Smooth muscle cell (in vitro differentiated cells): Measurements from ENCODE around the gene ASPHD2. TPM values are rescaled to one million over a fixed set of nuclear protein-coding genes. Genes with fewer than 3 reads are reported as not detected.

ENCODE experiments used
- DNase-seq: peaks from one replicate; lab custom pipeline; 2025; ENCODE audit not compliant: unreplicated experiment; lab: John Stamatoyannopoulos, UW
- H2AFZ ChIP-seq: fragments of 200-600 bp; sonication (generic); 2 replicates; pipeline ENCODE4 v1.6.0; 2016; ENCODE audit warnings: antibody characterized with exemption, low read depth, mild to moderate bottlenecking
- H3F3A ChIP-seq: fragments of 200-600 bp; sonication (generic); 2 replicates; pipeline ENCODE4 v1.6.0; 2017; ENCODE audit warnings: antibody characterized with exemption, low read depth
- H3K27ac ChIP-seq: fragments of 200-600 bp; sonication (generic); 2 replicates; pipeline ENCODE4 v1.5.1; 2016; ENCODE audit warnings: low read depth, mild to moderate bottlenecking
- H3K27me3 ChIP-seq: fragments of 200-600 bp; sonication (generic); 2 replicates; pipeline ENCODE4 v1.6.1; 2016; ENCODE audit warnings: low read depth, mild to moderate bottlenecking
- H3K36me3 ChIP-seq: fragments of 200-600 bp; sonication (generic); 2 replicates; pipeline ENCODE4 v1.5.1; 2016; ENCODE audit warnings: low read depth
- H3K4me1 ChIP-seq: fragments of 200-600 bp; sonication (generic); 2 replicates; pipeline ENCODE4 v1.5.1; 2016; ENCODE audit warnings: low read depth
- H3K4me2 ChIP-seq: fragments of 200-600 bp; sonication (generic); 2 replicates; pipeline ENCODE4 v1.6.0; 2016; ENCODE audit warnings: mild to moderate bottlenecking
- H3K4me3 ChIP-seq: fragments of 200-600 bp; sonication (generic); 2 replicates; pipeline ENCODE4 v1.5.1; 2016; ENCODE audit warnings: mild to moderate bottlenecking
- H3K79me2 ChIP-seq: fragments of 200-600 bp; sonication (generic); 2 replicates; pipeline ENCODE4 v1.6.0; 2016; ENCODE audit warnings: low read depth, mild to moderate bottlenecking
- H3K9ac ChIP-seq: fragments of 200-600 bp; sonication (generic); 2 replicates; pipeline ENCODE4 v1.6.0; 2016; ENCODE audit warnings: low read depth
- H3K9me3 ChIP-seq: fragments of 200-600 bp; sonication (generic); replicated peaks from 2 replicates; pipeline ENCODE4 v1.5.1; 2016; ENCODE audit warnings: low read depth
- H4K20me1 ChIP-seq: fragments of 200-600 bp; sonication (generic); 2 replicates; pipeline ENCODE4 v1.6.0; 2016; ENCODE audit warnings: low read depth
- WGBS: methylation state at CpG from one replicate; pipeline ENCODE4 v1.1.7; 2016; ENCODE audit warnings: low lambda C conversion rate; 5-methylcytosine and 5-hydroxymethylcytosine counted together
- polyA plus RNA-seq: library from polyadenylated mRNA; unstranded; fragments of >200 nt; fragmentation: Nextera tagmentation; extraction: Ambion mirVana; gene quantifications from 2 replicates; pipeline ENCODE4 v1.2.1, GENCODE V29; 2016
- total RNA-seq: library from RNA; depleted of rRNA; stranded (reverse); fragments of >200 nt; gene quantifications from 2 replicates; pipeline ENCODE4 v1.2.3, GENCODE V29; 2014
- TF ChIP-seq, protein P1 (sequence below): fragments of 200-600 bp; sonication (generic); IDR thresholded peaks from 2 replicates; pipeline ENCODE4 v1.5.1; 2017; ENCODE audit warnings: borderline replicate concordance, mild to moderate bottlenecking, antibody characterized with exemption; ENCODE audit not compliant: insufficient read depth, poor library complexity, severe bottlenecking

ASPHD2 gene
- total and polyA plus RNA-seq, 2 experiments from 2014 or later = 3.7 to 4.5 TPM

DNA sequence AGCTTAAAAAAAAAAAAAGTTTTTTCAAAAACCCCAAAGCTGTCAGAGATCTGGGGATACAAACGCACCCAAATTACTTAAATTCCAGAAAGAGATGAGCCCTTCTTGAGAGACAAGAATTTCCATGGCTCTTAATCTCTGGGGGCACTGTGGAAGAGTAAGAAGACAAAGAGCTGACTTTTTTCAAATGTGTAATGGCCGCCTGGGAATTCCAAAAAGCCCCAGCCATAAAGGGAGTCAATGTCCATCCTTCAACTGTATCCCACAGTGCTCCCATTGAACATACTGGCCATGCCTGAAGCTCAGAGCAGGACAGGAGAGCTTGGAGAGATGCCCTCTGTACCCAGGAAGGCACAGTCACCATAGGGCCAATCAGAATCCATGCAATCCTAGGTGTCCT, 37.4 kb upstream of the ASPHD2 start:
- H3K9ac ChIP-seq = no peak overlapping the region
- WGBS = 78% methylated on average over 2 of the region's 2 CpGs
- DNase-seq = no peak

GRCh38 chr22:26393929-26394328, 35.1 kb upstream of the ASPHD2 start:
- 77% methylated on average over 2 of the region's 2 CpGs for WGBS
- H2AFZ ChIP-seq = no peak overlapping the region
- H3F3A ChIP-seq = no peaks in the 10 kb centered on the region
- H3K9ac ChIP-seq = no peak overlapping the region
- TF ChIP-seq, protein P1, sequence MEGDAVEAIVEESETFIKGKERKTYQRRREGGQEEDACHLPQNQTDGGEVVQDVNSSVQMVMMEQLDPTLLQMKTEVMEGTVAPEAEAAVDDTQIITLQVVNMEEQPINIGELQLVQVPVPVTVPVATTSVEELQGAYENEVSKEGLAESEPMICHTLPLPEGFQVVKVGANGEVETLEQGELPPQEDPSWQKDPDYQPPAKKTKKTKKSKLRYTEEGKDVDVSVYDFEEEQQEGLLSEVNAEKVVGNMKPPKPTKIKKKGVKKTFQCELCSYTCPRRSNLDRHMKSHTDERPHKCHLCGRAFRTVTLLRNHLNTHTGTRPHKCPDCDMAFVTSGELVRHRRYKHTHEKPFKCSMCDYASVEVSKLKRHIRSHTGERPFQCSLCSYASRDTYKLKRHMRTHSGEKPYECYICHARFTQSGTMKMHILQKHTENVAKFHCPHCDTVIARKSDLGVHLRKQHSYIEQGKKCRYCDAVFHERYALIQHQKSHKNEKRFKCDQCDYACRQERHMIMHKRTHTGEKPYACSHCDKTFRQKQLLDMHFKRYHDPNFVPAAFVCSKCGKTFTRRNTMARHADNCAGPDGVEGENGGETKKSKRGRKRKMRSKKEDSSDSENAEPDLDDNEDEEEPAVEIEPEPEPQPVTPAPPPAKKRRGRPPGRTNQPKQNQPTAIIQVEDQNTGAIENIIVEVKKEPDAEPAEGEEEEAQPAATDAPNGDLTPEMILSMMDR = no peak
- no peaks in the 10 kb centered on the region for H3K36me3 ChIP-seq
- H3K4me1 ChIP-seq = peaks cover 8% of the 10 kb centered on the region
- H3K79me2 ChIP-seq = no peaks in the 10 kb centered on the region
- no peak overlapping the region for H3K4me2 ChIP-seq
- H3K9me3 ChIP-seq = no peaks in the 10 kb centered on the region
- no peak for DNase-seq
- H3K27ac ChIP-seq = no peak overlapping the region
- no peak overlapping the region for H3K4me3 ChIP-seq
- no peaks in the 10 kb centered on the region for H3K27me3 ChIP-seq
- no peaks in the 10 kb centered on the region for H4K20me1 ChIP-seq

More for the DNA sequence above, 37.4 kb upstream of the ASPHD2 start:
- TF ChIP-seq, protein P1 = no peak
- H3K79me2 ChIP-seq = no peaks in the 10 kb centered on the region
- H4K20me1 ChIP-seq = no peaks in the 10 kb centered on the region
- no peak overlapping the region for H3K4me3 ChIP-seq
- H3K9me3 ChIP-seq = no peaks in the 10 kb centered on the region
- no peak overlapping the region for H2AFZ ChIP-seq
- H3K27me3 ChIP-seq = no peaks in the 10 kb centered on the region
- no peak overlapping the region for H3K4me2 ChIP-seq
- peaks cover 8% of the 10 kb centered on the region for H3K4me1 ChIP-seq
- no peaks in the 10 kb centered on the region for H3K36me3 ChIP-seq
- H3K27ac ChIP-seq = no peak overlapping the region
- H3F3A ChIP-seq = no peaks in the 10 kb centered on the region

- H3F3A ChIP-seq = no peaks in the 10 kb centered on the region
- no peak overlapping the region for H2AFZ ChIP-seq
- no peak overlapping the region for H3K4me2 ChIP-seq
- TF ChIP-seq, protein P1 = no peak
- no peaks in the 10 kb centered on the region for H3K27me3 ChIP-seq
- peaks cover 8% of the 10 kb centered on the region for H3K4me1 ChIP-seq
- WGBS = 60% methylated on average over 1 of the region's 1 CpG
- H4K20me1 ChIP-seq = no peaks in the 10 kb centered on the region
- no peak overlapping the region for H3K27ac ChIP-seq
- H3K79me2 ChIP-seq = no peaks in the 10 kb centered on the region
- H3K9ac ChIP-seq = no peak overlapping the region
- H3K9me3 ChIP-seq = no peaks in the 10 kb centered on the region
- no peak for DNase-seq
- no peaks in the 10 kb centered on the region for H3K36me3 ChIP-seq
- no peak overlapping the region for H3K4me3 ChIP-seq
These were observed 34.3 kb upstream of the ASPHD2 start for GRCh38 chr22:26394777-26395176.

GRCh38 chr22:26395926-26396325, 33.1 kb upstream of the ASPHD2 start:
- no peaks in the 10 kb centered on the region for H3K79me2 ChIP-seq
- no peak overlapping the region for H3K4me2 ChIP-seq
- WGBS = 77% methylated on average over 5 of the region's 5 CpGs
- H3K4me1 ChIP-seq = peaks cover 8% of the 10 kb centered on the region
- H2AFZ ChIP-seq = no peak overlapping the region
- no peak overlapping the region for H3K9ac ChIP-seq
- TF ChIP-seq, protein P1 = no peak
- H4K20me1 ChIP-seq = no peaks in the 10 kb centered on the region
- no peaks in the 10 kb centered on the region for H3K36me3 ChIP-seq
- DNase-seq = no peak
- H3K27me3 ChIP-seq = no peaks in the 10 kb centered on the region
- H3K9me3 ChIP-seq = no peaks in the 10 kb centered on the region
- no peaks in the 10 kb centered on the region for H3F3A ChIP-seq
- H3K4me3 ChIP-seq = no peak overlapping the region
- H3K27ac ChIP-seq = no peak overlapping the region
